Prostate gland (tissue), 2 donors: ENCODE data around the gene OR13H1.
"Not testable (repeated sequence)": the region's sequence is repeated elsewhere in the genome, so short reads cannot be mapped to it uniquely, and the experiment has no call there.

Experiments used
- CTCF ChIP-seq, 4 experiments: fragments of 200-600 bp in 2 of 4; fragments of 450-650 bp in 2 of 4; sonication (generic) in 2 of 4; IDR thresholded peaks; 1 replicate in 3 of 4; 2 replicates in 1 of 4; pipeline ENCODE4 v1.5.1; 2016 to 2019; ENCODE audit warnings: antibody characterized with exemption in 4 of 4, mild to moderate bottlenecking in 2 of 4, moderate library complexity in 2 of 4
- POLR2A ChIP-seq: fragments of 450-650 bp; IDR thresholded peaks from one replicate; pipeline ENCODE4 v1.6.1; 2016; ENCODE audit warnings: antibody characterized with exemption, mild to moderate bottlenecking
- POLR2AphosphoS5 ChIP-seq: sonication (generic); formaldehyde crosslinking; IDR thresholded peaks from one replicate; pipeline ENCODE4 v1.6.1; 2017; ENCODE audit warnings: antibody characterized with exemption

- not testable (repeated sequence) for TF ChIP-seq CTCF (IDR thresholded peaks at IDR 0.05); POLR2AphosphoS5; POLR2A
Measured at GRCh38 chrX:131552453-131552852, 8.6 kb downstream of the OR13H1 start.
